ENCODE data around the gene VMP1. TPM values are rescaled to one million over a fixed set of nuclear protein-coding genes. Genes with fewer than 3 reads are reported as not detected.

Gene VMP1
- total RNA-seq, 2 donors from 2014 or later = 175 to 203 TPM

GRCh38 chr17:59733697-59734096 is 26.2 kb downstream of the VMP1 start:
- Histone ChIP-seq H3K27ac (no peak overlapping the region), H3K9me3 (no peaks in the 10 kb centered on the region), H3K36me3 (no peaks in the 10 kb centered on the region), H3K27me3 (replicated peaks; ENCODE audit: insufficient read depth) (no peaks in the 10 kb centered on the region), H3K4me1 (replicated peaks) (no peaks in the 10 kb centered on the region), H3K4me3 (no peak overlapping the region)
- 87% methylated on average over 2 of the region's 2 CpGs for WGBS
- no peak for TF ChIP-seq CTCF (IDR thresholded peaks at IDR 0.05)
- no peak for TF ChIP-seq POLR2A (IDR thresholded peaks at IDR 0.05)
- TF ChIP-seq POLR2AphosphoS5 (IDR thresholded peaks at IDR 0.05) = no peak
- intact Hi-C loops (cut with DNase I) = no loop called here
- DNase-seq (ENCODE audit: low spot score) = no peak

DNA sequence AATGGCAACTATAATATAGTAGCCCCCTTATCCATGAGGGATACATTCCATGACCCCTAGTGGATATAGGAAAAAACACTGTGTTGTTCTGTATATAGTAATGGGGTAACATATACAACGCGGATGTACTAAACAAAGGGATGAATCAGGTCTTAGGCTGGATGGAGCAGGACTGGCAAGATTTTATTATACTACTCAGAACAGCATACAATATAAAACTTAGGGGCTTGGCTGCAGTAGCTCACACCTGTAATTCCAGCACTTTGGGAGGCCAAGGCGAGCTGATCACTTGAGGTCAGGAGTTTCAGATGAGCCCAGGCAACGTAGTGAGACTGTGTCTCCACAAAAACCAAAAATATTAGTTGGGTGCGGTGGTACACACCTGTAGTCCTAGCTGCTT is 26.8 kb downstream of the VMP1 start:
- intact Hi-C loops (cut with DNase I) = no loop called here
- Histone ChIP-seq H3K27me3 (replicated peaks; ENCODE audit: insufficient read depth) (no peaks in the 10 kb centered on the region), H3K4me1 (replicated peaks) (no peaks in the 10 kb centered on the region), H3K36me3 (no peaks in the 10 kb centered on the region), H3K27ac (no peak overlapping the region), H3K4me3 (no peak overlapping the region), H3K9me3 (no peaks in the 10 kb centered on the region)
- DNase-seq (ENCODE audit: low spot score) = no peak
- TF ChIP-seq CTCF (IDR thresholded peaks at IDR 0.05) = no peak
- TF ChIP-seq POLR2AphosphoS5 (IDR thresholded peaks at IDR 0.05) = peak; percentile 39
- 85% methylated on average over 5 of the region's 5 CpGs for WGBS

- Histone ChIP-seq H3K4me3 (no peak overlapping the region), H3K27ac (no peak overlapping the region), H3K27me3 (replicated peaks; ENCODE audit: insufficient read depth) (no peaks in the 10 kb centered on the region), H3K36me3 (no peaks in the 10 kb centered on the region), H3K4me1 (replicated peaks) (no peaks in the 10 kb centered on the region), H3K9me3 (no peaks in the 10 kb centered on the region)
- DNase-seq (ENCODE audit: low spot score) = no peak
- intact Hi-C loops (cut with DNase I) = no loop called here
- TF ChIP-seq CTCF (IDR thresholded peaks at IDR 0.05) = no peak
- TF ChIP-seq POLR2AphosphoS5 (IDR thresholded peaks at IDR 0.05) = no peak
- TF ChIP-seq POLR2A (IDR thresholded peaks at IDR 0.05) = no peak
- 81% methylated on average over 3 of the region's 3 CpGs for WGBS
Measured at GRCh38 chr17:59737324-59737723, 29.9 kb downstream of the VMP1 start.

DNA sequence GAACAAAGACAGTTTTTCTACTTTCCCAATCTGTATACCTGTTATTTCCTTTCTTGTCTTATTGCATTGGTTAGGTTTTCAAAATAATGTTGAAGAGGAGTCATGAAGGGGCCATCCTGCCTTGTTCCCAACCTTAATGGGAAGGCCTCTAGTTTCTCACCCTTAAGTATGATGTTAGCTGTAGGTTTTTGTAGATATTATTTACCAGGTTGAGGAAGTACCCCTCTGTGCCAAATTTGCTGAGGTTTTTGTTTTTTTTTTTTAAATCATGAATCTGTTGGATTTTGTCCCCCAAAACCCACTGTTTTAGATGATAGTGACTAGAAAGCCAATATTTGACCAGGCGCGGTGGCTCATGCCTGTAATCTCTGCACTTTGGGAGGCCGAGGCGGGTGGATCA is 36.4 kb downstream of the VMP1 start:
- no peak for DNase-seq (ENCODE audit: low spot score)
- Histone ChIP-seq H3K9me3 (no peaks in the 10 kb centered on the region), H3K27me3 (replicated peaks; ENCODE audit: insufficient read depth) (no peaks in the 10 kb centered on the region), H3K36me3 (no peaks in the 10 kb centered on the region), H3K4me1 (replicated peaks) (no peaks in the 10 kb centered on the region), H3K27ac (no peak overlapping the region), H3K4me3 (no peak overlapping the region)
- intact Hi-C loops (cut with DNase I) = no loop called here
- 99% methylated on average over 4 of the region's 4 CpGs for WGBS
- no peak for TF ChIP-seq CTCF (IDR thresholded peaks at IDR 0.05)
- no peak for TF ChIP-seq POLR2A (IDR thresholded peaks at IDR 0.05)
- TF ChIP-seq POLR2AphosphoS5 (IDR thresholded peaks at IDR 0.05) = no peak

DNA sequence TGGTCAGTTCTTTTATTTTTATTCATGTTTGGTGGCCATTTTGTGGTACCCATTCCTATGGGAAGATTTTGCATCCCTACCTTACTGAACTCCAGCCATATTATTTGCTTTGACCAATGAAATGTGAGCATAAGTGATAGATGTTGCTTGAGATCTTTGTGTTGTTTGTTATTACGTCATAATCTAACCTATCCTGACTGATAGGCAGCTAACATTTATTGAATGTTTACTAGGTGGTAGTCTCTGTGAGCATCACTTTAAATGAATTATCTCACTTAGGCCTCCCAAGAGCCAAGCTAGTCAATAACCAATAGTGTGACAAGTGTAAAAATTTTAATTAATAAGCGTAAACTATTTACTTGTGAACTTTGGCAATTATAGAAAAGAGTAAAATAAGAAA is 37.6 kb downstream of the VMP1 start:
- DNase-seq (ENCODE audit: low spot score) = no peak
- no peak overlapping the region for H3K27ac ChIP-seq
- TF ChIP-seq POLR2AphosphoS5 (IDR thresholded peaks at IDR 0.05) (no peak), POLR2A (IDR thresholded peaks at IDR 0.05) (no peak), CTCF (IDR thresholded peaks at IDR 0.05) (no peak)
- intact Hi-C loops (cut with DNase I) = no loop called here
- H3K36me3 ChIP-seq = no peaks in the 10 kb centered on the region
- no peak overlapping the region for H3K4me3 ChIP-seq
- H3K27me3 ChIP-seq (replicated peaks; ENCODE audit: insufficient read depth) = no peaks in the 10 kb centered on the region
- H3K4me1 ChIP-seq (replicated peaks) = no peaks in the 10 kb centered on the region
- H3K9me3 ChIP-seq = no peaks in the 10 kb centered on the region
- 93% methylated on average over 2 of the region's 2 CpGs for WGBS
